GM21526 (cell line): ENCODE results near the gene ROR2.

ENCODE experiments used
- ATAC-seq: cut with Tn5 transposase; IDR thresholded peaks from one replicate; pipeline ENCODE4 v1.9.1; 2021; ENCODE audit warnings: moderate library complexity; ENCODE audit not compliant: unreplicated experiment, low FRiP score

The ROR2 gene

GRCh38 chr9:91825422-91825821 is 124.6 kb downstream of the ROR2 start:
- ATAC-seq = no peak

GRCh38 chr9:91824601-91825305 is 125.3 kb downstream of the ROR2 start:
- ATAC-seq = no peak

- ATAC-seq = no peak
These were observed 125.9 kb downstream of the ROR2 start for GRCh38 chr9:91824151-91824550.

GRCh38 chr9:91820949-91821880 is 128.8 kb downstream of the ROR2 start:
- ATAC-seq = no peak

- ATAC-seq = no peak
These were observed 129.8 kb downstream of the ROR2 start for GRCh38 chr9:91820126-91820750.

GRCh38 chr9:91818647-91819403 is 131.2 kb downstream of the ROR2 start:
- no peak for ATAC-seq

GRCh38 chr9:91818225-91818585 is 131.8 kb downstream of the ROR2 start:
- no peak for ATAC-seq

GRCh38 chr9:91817493-91818224 is 132.4 kb downstream of the ROR2 start:
- no peak for ATAC-seq

- ATAC-seq = no peak
These were observed 132.9 kb downstream of the ROR2 start for GRCh38 chr9:91817106-91817492.

- ATAC-seq = no peak
These were observed 133.7 kb downstream of the ROR2 start for GRCh38 chr9:91816356-91816755.

- ATAC-seq = no peak
These were observed 134.1 kb downstream of the ROR2 start for GRCh38 chr9:91815896-91816295.

GRCh38 chr9:91814753-91815152 is 135.3 kb downstream of the ROR2 start:
- no peak for ATAC-seq

- ATAC-seq = no peak
These were observed 135.8 kb downstream of the ROR2 start for GRCh38 chr9:91814201-91814600.

GRCh38 chr9:91813176-91813795 is 136.7 kb downstream of the ROR2 start:
- no peak for ATAC-seq

GRCh38 chr9:91812191-91812590 is 137.8 kb downstream of the ROR2 start:
- no peak for ATAC-seq

- ATAC-seq = no peak
These were observed 138.8 kb downstream of the ROR2 start for GRCh38 chr9:91811024-91811909.

- no peak for ATAC-seq
These were observed 139.6 kb downstream of the ROR2 start for GRCh38 chr9:91810286-91810905.
